ACC112 (cell line): ENCODE results near the gene SIGLEC11.
A peak's percentile ranks its signal among the peaks of the same experiment; 100 is the strongest.

Source experiments
- H2AFZ ChIP-seq: fragments of 200-600 bp; sonication (generic); one replicate; pipeline ENCODE4 v1.6.0; 2017; ENCODE audit warnings: antibody characterized with exemption, low read length; ENCODE audit not compliant: unreplicated experiment
- H3K27ac ChIP-seq: fragments of 200-600 bp; sonication (generic); 2 replicates; pipeline ENCODE4 v1.5.1; 2014; ENCODE audit warnings: low read depth, mild to moderate bottlenecking, antibody characterized with exemption, low read length, moderate library complexity
- H3K27me3 ChIP-seq: fragments of 200-600 bp; sonication (generic); 2 replicates; pipeline ENCODE4 v1.6.1; 2014; ENCODE audit warnings: mild to moderate bottlenecking, antibody characterized with exemption, low read length, moderate library complexity, mixed read lengths; ENCODE audit not compliant: insufficient read depth
- H3K36me3 ChIP-seq: fragments of 200-600 bp; sonication (generic); 2 replicates; pipeline ENCODE4 v1.6.1; 2016; ENCODE audit warnings: mild to moderate bottlenecking, antibody characterized with exemption, low read length, moderate library complexity, mixed read lengths; ENCODE audit not compliant: insufficient read depth
- H3K4me1 ChIP-seq: fragments of 200-600 bp; sonication (generic); one replicate; pipeline ENCODE4 v1.6.1; 2016; ENCODE audit warnings: low read length, mixed read lengths; ENCODE audit not compliant: insufficient read depth, unreplicated experiment, control insufficient read depth
- H3K4me3 ChIP-seq: fragments of 200-600 bp; sonication (generic); 2 replicates; pipeline ENCODE4 v1.5.1; 2014; ENCODE audit warnings: mild to moderate bottlenecking, low read depth, low read length
- H3K79me2 ChIP-seq: fragments of 200-600 bp; sonication (generic); one replicate; pipeline ENCODE4 v1.6.0; 2016; ENCODE audit warnings: low read length; ENCODE audit not compliant: control insufficient read depth, unreplicated experiment, insufficient read depth

The SIGLEC11 gene

GRCh38 chr19:49933643-49934042 is 27.3 kb downstream of the SIGLEC11 start:
- no peak overlapping the region for H3K27ac ChIP-seq
- peaks cover 6% of the 10 kb centered on the region for H3K79me2 ChIP-seq
- H3K27me3 ChIP-seq: no peaks in the 10 kb centered on the region
- H3K4me3 ChIP-seq: no peak overlapping the region
- no peaks in the 10 kb centered on the region for H3K36me3 ChIP-seq
- no peak overlapping the region for H2AFZ ChIP-seq
- no peaks in the 10 kb centered on the region for H3K4me1 ChIP-seq

GRCh38 chr19:49932731-49933131 is 28.2 kb downstream of the SIGLEC11 start:
- no peaks in the 10 kb centered on the region for H3K36me3 ChIP-seq
- H3K4me3 ChIP-seq: no peak overlapping the region
- no peak overlapping the region for H3K27ac ChIP-seq

DNA sequence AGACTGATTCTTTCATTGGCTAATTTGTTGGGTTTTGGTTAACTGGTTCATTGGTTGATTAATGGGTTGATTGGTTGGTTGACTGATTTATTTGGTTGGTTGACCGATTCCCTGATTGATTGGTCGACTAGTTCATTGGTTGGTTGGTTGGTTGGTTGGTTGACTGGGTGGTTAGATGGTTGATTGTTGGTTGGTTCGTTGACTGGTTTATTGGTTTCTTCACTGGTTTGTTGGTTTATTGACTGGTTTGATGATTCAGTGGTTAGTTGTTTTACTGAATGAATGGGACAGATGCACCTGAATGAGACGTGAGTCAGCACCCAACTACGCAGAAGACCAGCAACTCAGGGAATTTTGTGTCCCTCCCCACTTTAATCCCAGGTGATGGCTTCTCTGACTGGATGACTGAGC is 28.9 kb downstream of the SIGLEC11 start:
- no peaks in the 10 kb centered on the region for H3K27me3 ChIP-seq
- H3K79me2 ChIP-seq: peaks cover 20% of the 10 kb centered on the region
- peaks cover 10% of the 10 kb centered on the region for H3K4me1 ChIP-seq
- H3K27ac ChIP-seq: no peak overlapping the region
- peaks cover 6% of the 10 kb centered on the region; the same call in 1 of the 2 replicates for H3K36me3 ChIP-seq
- no peak overlapping the region for H3K4me3 ChIP-seq
- H2AFZ ChIP-seq: no peak overlapping the region

More at GRCh38 chr19:49932731-49933131, 28.2 kb downstream of the SIGLEC11 start:
- no peaks in the 10 kb centered on the region for H3K27me3 ChIP-seq
- H2AFZ ChIP-seq: no peak overlapping the region
- H3K4me1 ChIP-seq: peaks cover 3% of the 10 kb centered on the region
- H3K79me2 ChIP-seq: peaks cover 14% of the 10 kb centered on the region

DNA sequence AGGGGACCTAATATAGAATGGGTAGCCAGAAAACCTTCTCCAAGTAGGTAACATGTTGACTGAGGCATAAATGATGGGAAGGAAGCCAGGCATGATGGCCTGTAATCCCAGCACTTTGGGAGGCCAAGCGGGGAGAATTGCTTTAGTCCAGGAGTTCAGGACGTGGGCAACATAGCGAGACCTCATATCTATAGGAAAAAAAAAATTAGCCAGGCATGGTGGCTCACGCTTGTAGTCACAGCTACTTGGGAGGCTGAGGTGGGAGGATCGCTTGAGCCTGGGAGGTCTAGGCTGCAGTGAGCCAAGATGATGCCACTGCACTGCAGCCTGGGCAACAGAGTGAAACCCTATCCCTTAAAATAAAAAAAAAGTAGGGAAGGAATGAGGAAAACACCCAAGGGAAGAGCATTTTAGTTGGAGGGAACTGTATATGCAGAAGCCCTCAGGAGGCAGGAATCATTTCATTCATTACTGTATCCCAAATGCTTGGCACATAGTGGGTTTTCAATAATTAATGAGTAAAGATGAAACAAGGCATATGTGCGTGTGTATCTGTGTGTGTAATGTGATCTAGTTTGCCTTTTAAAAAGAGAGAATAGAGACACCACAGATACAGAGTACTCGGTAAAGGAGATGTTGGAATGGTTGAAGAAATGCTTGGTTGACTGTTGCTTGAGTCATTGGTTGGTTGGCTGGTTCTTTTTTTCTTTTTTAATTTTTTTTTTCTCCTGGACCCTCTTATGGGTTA is 29.5 kb downstream of the SIGLEC11 start:
- peaks cover 12% of the 10 kb centered on the region for H3K4me1 ChIP-seq
- H2AFZ ChIP-seq: no peak overlapping the region
- no peaks in the 10 kb centered on the region for H3K27me3 ChIP-seq
- peaks cover 7% of the 10 kb centered on the region; the same call in 1 of the 2 replicates for H3K36me3 ChIP-seq
- H3K27ac ChIP-seq: no peak overlapping the region
- peaks cover 26% of the 10 kb centered on the region for H3K79me2 ChIP-seq
- H3K4me3 ChIP-seq: no peak overlapping the region

DNA sequence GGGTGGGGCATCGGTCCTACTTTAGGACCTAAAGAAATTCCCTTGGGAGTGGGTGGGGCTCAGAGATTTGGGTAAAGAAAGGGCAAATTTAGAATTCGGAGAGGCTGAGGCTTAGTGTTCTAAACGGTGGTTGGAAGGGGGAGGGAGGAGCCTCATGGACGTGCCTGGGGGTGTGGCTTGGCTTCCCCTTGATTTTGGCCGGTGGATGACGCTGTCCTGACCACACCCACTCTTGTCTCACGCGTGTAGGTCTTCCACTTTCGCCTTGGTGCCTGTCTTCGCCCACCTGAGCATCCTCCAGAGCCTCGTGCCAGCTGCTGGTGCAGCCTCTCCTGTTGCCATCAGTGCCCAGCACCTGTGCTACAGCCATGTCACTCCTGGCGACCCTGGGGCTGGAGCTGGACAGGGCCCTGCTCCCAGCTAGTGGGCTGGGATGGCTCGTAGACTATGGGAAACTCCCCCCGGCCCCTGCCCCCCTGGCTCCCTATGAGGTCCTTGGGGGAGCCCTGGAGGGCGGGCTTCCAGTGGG is 30.4 kb downstream of the SIGLEC11 start:
- H3K4me3 ChIP-seq: peak overlapping the region; percentile 83

DNA sequence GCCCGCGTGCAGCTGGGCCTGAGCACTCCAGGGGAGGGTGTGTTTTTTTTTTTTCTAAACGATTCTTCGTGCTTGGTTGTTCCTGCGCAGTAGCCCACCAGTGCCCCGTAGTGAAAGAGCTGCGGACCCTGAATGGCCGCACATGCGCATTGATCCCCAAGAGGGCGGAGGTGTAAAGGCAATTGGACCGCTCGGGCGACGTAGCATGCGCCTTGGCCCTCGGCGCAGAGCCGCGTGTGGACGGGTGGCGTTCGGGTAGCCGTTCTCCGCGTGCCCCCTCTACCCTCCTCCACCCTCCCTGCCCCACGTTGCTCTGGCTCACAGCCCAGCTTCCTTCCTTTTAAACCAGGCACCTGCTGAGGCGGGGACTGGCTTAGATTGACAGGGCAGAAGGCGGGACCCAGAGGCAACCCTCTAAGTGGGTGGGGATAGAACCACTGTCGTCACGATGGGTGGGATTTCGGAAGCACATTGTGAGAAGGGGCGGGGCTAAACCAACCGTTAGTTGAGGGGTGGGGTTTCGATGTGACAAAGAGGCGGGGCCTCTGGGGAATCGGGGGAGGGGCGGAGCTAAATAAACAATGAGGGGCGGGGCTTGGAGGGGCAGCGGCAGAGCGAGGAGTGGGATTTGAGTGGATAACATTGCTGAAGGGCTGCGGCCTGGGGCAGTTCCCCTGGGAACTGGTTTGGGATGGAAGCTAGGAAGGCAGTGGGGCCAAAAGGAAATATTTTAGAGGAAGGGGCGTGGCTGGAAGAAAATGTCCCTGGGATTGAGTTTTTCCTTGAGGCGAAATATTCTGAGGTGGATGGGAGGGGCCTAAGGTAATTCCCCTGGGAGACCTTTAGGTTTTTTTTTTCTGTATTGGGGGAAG is 31.1 kb downstream of the SIGLEC11 start:
- peak overlapping the region; percentile 73 for H3K27ac ChIP-seq
- H3K36me3 ChIP-seq: peaks cover 7% of the 10 kb centered on the region; the same call in 1 of the 2 replicates

More for the DNA sequence above, 30.4 kb downstream of the SIGLEC11 start:
- H3K4me1 ChIP-seq: peaks cover 12% of the 10 kb centered on the region
- no peaks in the 10 kb centered on the region for H3K27me3 ChIP-seq
- H2AFZ ChIP-seq: no peak overlapping the region
- H3K79me2 ChIP-seq: peaks cover 30% of the 10 kb centered on the region
- no peak overlapping the region for H3K27ac ChIP-seq
- H3K36me3 ChIP-seq: peaks cover 7% of the 10 kb centered on the region; the same call in 1 of the 2 replicates

DNA sequence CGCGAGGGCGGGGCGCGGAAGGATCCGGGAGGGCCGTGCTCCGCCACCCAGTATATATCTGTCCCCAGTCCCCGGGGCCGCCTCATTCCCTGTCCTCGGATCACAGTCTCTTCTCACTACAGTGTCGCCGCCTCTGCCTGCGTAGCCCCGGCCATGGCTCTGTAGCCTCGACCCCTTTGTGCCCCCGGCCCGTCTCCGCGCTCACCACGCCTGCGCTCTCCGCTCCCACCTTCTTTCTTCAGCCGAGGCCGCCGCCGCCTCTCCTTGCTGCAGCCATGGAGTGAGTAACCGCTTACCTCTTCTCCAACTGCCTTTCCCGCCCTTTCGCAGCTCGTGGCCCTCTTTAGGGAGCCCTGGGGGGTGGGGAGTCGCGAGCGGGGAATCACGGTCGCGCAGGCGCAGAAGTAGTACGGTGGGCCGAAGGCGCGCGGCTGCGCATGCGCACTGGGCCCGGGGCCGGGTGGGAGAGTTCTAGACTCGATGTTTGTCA is 31.8 kb downstream of the SIGLEC11 start, which contains the start of the genes ATF5 and NUP62:
ATF5 (plus strand) TSS at position 85 of the 490 bp plus-strand sequence. CDS start 1,646 bp downstream, outside the sequence.
NUP62 (minus strand) TSS at position 384 of the 490 bp plus-strand sequence. CDS start 19,697 bp downstream, outside the sequence.
- Histone ChIP-seq H3K4me1 (peaks cover 16% of the 10 kb centered on the region), H3K79me2 (peaks cover 42% of the 10 kb centered on the region), H3K4me3 (peak within 1 kb of the TSS; percentile 83), H3K36me3 (peaks cover 7% of the 10 kb centered on the region; the same call in 1 of the 2 replicates), H2AFZ (peak within 1 kb of the TSS; percentile 95), H3K27ac (peak within 1 kb of the TSS; percentile 73), H3K27me3 (no peaks in the 10 kb centered on the region)

More for the DNA sequence above, 31.1 kb downstream of the SIGLEC11 start:
- Histone ChIP-seq H3K79me2 (peaks cover 35% of the 10 kb centered on the region), H2AFZ (peak overlapping the region; percentile 95), H3K27me3 (no peaks in the 10 kb centered on the region), H3K4me3 (peak overlapping the region; percentile 83), H3K4me1 (peaks cover 16% of the 10 kb centered on the region)

GRCh38 chr19:49927526-49928264 is 33.3 kb downstream of the SIGLEC11 start:
- Histone ChIP-seq H3K79me2 (peaks cover 57% of the 10 kb centered on the region), H3K4me1 (peaks cover 19% of the 10 kb centered on the region), H3K4me3 (peak overlapping the region; percentile 83), H2AFZ (no peak overlapping the region), H3K36me3 (peaks cover 11% of the 10 kb centered on the region; the same call in 1 of the 2 replicates), H3K27me3 (no peaks in the 10 kb centered on the region), H3K27ac (peak overlapping the region; percentile 43; the same call in 1 of the 2 replicates)

- Histone ChIP-seq H3K4me3 (no peak overlapping the region), H2AFZ (no peak overlapping the region), H3K27me3 (no peaks in the 10 kb centered on the region), H3K79me2 (peaks cover 66% of the 10 kb centered on the region), H3K4me1 (peaks cover 28% of the 10 kb centered on the region), H3K36me3 (peaks cover 11% of the 10 kb centered on the region; the same call in 1 of the 2 replicates), H3K27ac (no peak overlapping the region)
These were observed 34.5 kb downstream of the SIGLEC11 start for GRCh38 chr19:49926515-49926914.
